Immature natural killer cell (primary cell): Measurements from ENCODE around the gene MAP2K4. TPM values are rescaled to one million over a fixed set of nuclear protein-coding genes. Genes with fewer than 3 reads are reported as not detected.
"Not testable (repeated sequence)": the region's sequence is repeated elsewhere in the genome, so short reads cannot be mapped to it uniquely, and the experiment has no call there.

Source experiments
- DNase-seq, 3 donors: peaks; one replicate each; pipeline ENCODE4 v3.0.0; 2022; ENCODE audit warnings: mixed read lengths in 1 of 3
- H3K27ac Mint-ChIP-seq, 6 donors: one replicate each; pipeline ENCODE4 v1.8.0; 2020; ENCODE audit warnings: mixed read lengths in 6 of 6, mild to moderate bottlenecking in 5 of 6, inconsistent platforms in 4 of 6, moderate library complexity in 3 of 6
- H3K27me3 Mint-ChIP-seq, 3 donors: one replicate each; pipeline ENCODE4 v1.8.0; 2020 to 2021; ENCODE audit warnings: low read depth in 3 of 3, mild to moderate bottlenecking in 3 of 3, mixed read lengths in 3 of 3, moderate library complexity in 3 of 3, inconsistent platforms in 1 of 3
- H3K36me3 Mint-ChIP-seq, 3 donors: one replicate each; pipeline ENCODE4 v1.8.0; 2020; ENCODE audit warnings: mixed read lengths in 3 of 3, inconsistent platforms in 2 of 3, mild to moderate bottlenecking in 2 of 3
- H3K4me1 Mint-ChIP-seq, 2 donors: one replicate each; pipeline ENCODE4 v1.8.0; 2020; ENCODE audit warnings: inconsistent platforms in 2 of 2, mild to moderate bottlenecking in 2 of 2, mixed read lengths in 2 of 2, moderate library complexity in 1 of 2
- H3K4me3 Mint-ChIP-seq, 5 donors: one replicate each; pipeline ENCODE4 v1.8.0; 2020; ENCODE audit warnings: mild to moderate bottlenecking in 5 of 5, mixed read lengths in 5 of 5, inconsistent platforms in 3 of 5, moderate library complexity in 3 of 5
- H3K9me3 Mint-ChIP-seq, 6 donors: one replicate each; pipeline ENCODE4 v1.8.0; 2020; ENCODE audit warnings: mild to moderate bottlenecking in 6 of 6, mixed read lengths in 6 of 6, inconsistent platforms in 4 of 6, moderate library complexity in 3 of 6
- polyA plus RNA-seq, 3 donors: library from polyadenylated mRNA; unstranded; fragments of 300-500 nt; fragmentation: Illumina TruSeq; gene quantifications; one replicate each; pipeline ENCODE4 v1.2.3, GENCODE V29; 2021

Gene MAP2K4
- 10 to 100 TPM; 21.2 to 29.5 (median 26.2) TPM for polyA plus RNA-seq

DNA sequence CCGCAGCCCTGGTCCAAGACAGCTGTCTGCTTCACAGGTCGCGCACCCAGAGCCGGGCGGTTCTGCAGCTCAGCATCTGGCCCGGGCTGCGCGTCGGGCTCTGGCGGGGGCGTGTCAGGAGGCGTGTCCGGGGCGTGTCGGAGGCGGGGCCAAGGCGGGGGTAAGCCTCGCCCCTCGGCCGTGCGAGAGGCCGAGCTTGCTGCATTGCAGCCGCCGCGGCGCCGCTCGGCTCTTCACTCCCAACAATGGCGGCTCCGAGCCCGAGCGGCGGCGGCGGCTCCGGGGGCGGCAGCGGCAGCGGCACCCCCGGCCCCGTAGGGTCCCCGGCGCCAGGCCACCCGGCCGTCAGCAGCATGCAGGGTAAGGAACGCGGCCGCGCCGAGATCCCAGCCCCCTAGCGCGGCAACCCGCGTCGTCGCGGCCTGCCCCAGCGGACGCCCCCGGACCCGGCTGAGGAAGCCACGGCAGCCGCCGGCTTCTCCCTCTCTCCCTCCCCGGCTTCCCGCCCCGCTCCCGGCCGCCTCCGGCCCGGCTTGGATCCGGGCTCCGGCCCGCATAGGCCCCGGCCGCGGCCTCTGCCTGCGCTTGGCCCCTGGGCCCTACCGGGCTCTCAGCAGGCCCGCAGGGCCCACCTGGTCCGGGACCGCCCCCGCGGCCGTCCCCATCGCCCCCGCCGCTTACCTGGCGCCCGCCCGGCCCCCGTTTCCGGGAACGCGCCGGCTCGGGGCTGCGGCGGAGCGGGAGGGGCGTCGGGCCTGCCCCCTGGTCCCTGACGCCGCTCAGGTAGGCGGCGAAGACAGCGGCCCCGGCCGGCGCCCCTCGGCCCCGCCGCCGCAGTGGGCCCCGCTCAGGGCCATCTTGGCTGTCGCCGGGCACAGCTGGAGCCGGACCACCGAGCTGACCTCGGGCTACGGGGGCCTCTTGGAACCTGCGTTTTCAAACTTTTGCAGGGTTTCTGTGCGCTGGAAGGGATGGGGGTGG, at the start of gene MAP2K4:
Gene MAP2K4 (plus strand): TSS at position 236 of the 981 bp plus-strand sequence. CDS start 10 bp downstream, at position 246.
- Mint-ChIP-seq H3K36me3 (no peaks in the 10 kb centered on the region), H3K27ac (peak within 1 kb of the TSS; percentile 66 to 84 (median 72))

DNA sequence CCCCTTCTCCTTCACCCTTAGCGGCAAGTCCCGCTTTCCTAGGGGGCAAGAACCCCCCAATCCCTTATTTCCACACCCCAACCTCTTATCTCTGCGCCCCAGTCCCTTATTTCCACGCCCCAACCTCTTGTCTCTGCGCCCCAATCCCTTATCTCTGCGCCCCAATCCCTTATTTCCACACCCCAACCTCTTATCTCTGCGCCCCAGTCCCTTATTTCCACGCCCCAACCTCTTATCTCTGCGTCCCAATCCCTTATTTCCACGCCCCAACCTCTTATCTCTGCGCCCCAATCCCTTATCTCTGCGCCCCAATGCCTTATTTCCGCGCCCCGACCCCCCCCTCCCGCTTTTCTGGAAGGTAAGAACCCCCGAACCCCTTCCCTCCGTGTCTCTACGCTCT, 47.9 kb upstream of the MAP2K4 start:
- H3K27me3 Mint-ChIP-seq, H3K27ac Mint-ChIP-seq, H3K4me1 Mint-ChIP-seq, DNase-seq, H3K4me3 Mint-ChIP-seq: not testable (repeated sequence)
- Mint-ChIP-seq H3K9me3 (peaks cover 3 to 13% (median 8%) of the 10 kb centered on the region in 6 donors), H3K36me3 (peaks cover 28 to 45% (median 39%) of the 10 kb centered on the region in 3 donors)

More for the DNA sequence above, at the start of gene MAP2K4:
- H3K4me1 Mint-ChIP-seq = peaks cover 32 to 44% of the 10 kb centered on the region in 2 donors
- H3K4me3 Mint-ChIP-seq = peak within 1 kb of the TSS; percentile 77 to 87 (median 83)
- H3K9me3 Mint-ChIP-seq = no peaks in the 10 kb centered on the region
- peak; percentile 93 to 94 (median 93) for DNase-seq
- H3K27me3 Mint-ChIP-seq = peaks cover 2 to 5% (median 2%) of the 10 kb centered on the region in 3 donors

DNA sequence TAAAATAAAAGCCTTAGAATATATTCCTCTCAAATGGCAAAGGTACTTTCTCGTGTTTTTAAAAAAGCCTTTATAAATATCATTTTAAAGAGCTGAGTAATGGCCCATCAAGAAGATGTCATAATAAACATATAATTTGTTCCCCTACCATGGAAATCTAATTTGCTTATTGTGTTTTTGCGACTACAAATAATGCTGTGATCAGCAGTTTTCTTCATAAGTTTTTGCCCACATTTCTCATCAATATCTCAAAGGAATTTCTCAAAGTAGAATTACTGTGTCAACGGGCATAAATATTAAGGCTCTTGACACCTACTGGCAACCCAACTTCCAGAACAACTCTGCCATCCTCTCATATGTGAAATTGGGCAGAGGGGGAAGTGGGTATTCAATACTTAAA, 40.9 kb upstream of the MAP2K4 start:
- no peak for DNase-seq
- Mint-ChIP-seq H3K4me3 (no peak overlapping the region), H3K36me3 (peaks cover 39 to 64% (median 49%) of the 10 kb centered on the region in 3 donors), H3K27ac (no peak overlapping the region), H3K4me1 (peaks cover 0 to 3% of the 10 kb centered on the region in 2 donors), H3K27me3 (no peaks in the 10 kb centered on the region), H3K9me3 (no peaks in the 10 kb centered on the region)

DNA sequence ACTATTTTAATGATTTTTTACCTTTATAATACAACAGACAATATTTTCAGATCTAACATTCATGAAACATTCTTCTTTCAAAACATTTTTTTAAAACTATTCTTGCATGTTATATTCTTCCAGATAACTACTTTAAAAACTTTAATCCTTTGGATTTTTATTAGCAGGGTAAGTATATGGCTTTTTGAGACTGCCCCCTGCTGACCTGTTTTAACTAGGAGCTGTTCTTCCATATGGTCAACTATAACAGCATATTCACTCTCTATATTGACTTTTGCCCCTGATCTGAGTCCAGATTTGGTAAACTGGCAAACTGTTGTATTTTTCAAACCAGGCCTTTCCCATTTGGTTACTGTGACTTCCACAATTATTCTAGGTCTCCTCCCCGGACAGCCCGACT, 39.9 kb upstream of the MAP2K4 start:
- no peak overlapping the region for H3K27ac Mint-ChIP-seq

DNA sequence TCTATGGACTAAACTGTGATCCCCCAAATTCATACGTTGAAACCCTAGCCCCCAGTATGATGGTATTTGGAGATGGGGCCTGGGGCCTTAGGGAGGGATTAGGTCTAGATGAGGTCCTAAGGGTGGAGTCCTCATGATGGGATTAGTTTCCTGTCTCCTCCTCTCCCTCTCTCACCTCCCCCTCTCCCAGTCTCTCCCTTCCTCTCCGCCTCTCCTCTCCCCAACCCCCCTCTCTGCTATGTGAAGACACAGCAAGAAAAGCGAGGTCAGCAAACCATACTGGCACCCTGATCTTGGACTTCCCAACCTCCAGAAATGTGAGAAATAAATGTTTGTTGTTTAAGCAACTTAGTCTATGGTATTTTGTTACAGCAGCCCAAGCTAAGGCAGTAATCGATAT, 38.8 kb upstream of the MAP2K4 start:
- Mint-ChIP-seq H3K36me3 (peaks cover 36 to 68% (median 40%) of the 10 kb centered on the region in 3 donors), H3K27ac (no peak overlapping the region), H3K27me3 (no peaks in the 10 kb centered on the region), H3K4me1 (no peaks in the 10 kb centered on the region), H3K4me3 (no peak overlapping the region), H3K9me3 (no peaks in the 10 kb centered on the region)
- DNase-seq = no peak

More for the DNA sequence above, 39.9 kb upstream of the MAP2K4 start:
- no peak for DNase-seq
- H3K27me3 Mint-ChIP-seq = no peaks in the 10 kb centered on the region
- no peaks in the 10 kb centered on the region for H3K9me3 Mint-ChIP-seq
- no peak overlapping the region for H3K4me3 Mint-ChIP-seq
- peaks cover 39 to 67% (median 47%) of the 10 kb centered on the region in 3 donors for H3K36me3 Mint-ChIP-seq
- peaks cover 0 to 3% of the 10 kb centered on the region in 2 donors for H3K4me1 Mint-ChIP-seq

DNA sequence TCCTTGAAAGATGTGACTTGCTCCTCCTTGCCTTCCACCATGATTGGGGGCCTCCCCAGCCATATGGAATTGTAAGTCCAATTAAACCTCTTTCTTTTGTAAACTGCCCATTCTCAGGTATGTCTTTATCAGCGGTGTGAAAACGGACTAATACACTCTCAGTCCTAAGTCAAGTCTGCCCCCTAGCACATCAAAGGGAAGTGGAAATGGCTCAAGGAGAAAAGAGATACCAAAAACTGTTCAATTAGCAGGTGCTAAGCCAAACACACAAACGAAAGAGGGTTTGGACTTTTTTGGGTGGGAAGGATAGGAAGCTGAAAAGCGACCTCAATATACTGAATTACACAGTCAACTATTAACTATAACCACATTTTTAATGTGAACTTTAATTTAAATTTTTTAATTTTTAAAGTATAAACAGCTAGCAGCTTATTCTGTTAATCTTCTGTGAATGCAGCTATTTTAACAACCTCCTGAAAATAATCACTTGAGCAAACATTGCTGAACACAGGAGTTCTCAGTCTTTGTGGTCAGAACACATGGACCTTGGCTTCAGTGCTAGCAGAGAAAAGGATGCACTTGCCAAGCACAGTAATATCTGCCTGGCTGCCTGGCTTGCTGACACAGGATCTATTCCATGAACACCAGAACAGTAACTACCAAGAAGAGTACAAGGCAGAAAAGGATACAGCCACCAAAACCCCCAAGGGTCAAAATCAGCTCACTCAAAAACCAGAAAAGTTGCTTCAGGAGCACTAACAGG, 34.3 kb upstream of the MAP2K4 start:
- peaks cover 10 to 12% of the 10 kb centered on the region in 2 donors for H3K4me1 Mint-ChIP-seq
- no peak overlapping the region for H3K4me3 Mint-ChIP-seq
- H3K27ac Mint-ChIP-seq = no peak overlapping the region
- H3K9me3 Mint-ChIP-seq = no peaks in the 10 kb centered on the region
- no peaks in the 10 kb centered on the region for H3K27me3 Mint-ChIP-seq
- peaks cover 28 to 74% (median 47%) of the 10 kb centered on the region in 3 donors for H3K36me3 Mint-ChIP-seq
- DNase-seq = no peak

DNA sequence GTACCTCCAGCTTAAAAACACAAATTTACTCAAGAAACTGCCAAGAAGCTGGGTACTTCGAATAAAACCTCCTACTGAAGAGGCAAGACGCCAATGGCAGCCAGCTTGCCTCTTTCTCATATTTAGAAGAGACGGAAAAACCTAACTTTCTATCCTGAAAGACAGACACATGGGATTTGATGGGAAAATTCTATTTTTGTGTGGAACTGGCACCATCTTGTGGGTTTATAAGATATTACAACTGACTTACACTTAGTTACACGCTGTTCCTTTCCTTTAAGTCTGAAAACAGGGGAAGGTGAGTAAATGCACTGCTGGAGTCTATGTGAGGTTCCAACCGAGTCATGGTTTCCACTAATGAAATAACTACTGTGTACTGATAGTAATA, 33.7 kb upstream of the MAP2K4 start:
- H3K36me3 Mint-ChIP-seq = peaks cover 28 to 70% (median 47%) of the 10 kb centered on the region in 3 donors
- H3K4me1 Mint-ChIP-seq = peaks cover 10 to 12% of the 10 kb centered on the region in 2 donors
- H3K27me3 Mint-ChIP-seq = no peaks in the 10 kb centered on the region
- no peak overlapping the region for H3K27ac Mint-ChIP-seq
- H3K4me3 Mint-ChIP-seq = no peak overlapping the region
- DNase-seq = no peak
- no peaks in the 10 kb centered on the region for H3K9me3 Mint-ChIP-seq

DNA sequence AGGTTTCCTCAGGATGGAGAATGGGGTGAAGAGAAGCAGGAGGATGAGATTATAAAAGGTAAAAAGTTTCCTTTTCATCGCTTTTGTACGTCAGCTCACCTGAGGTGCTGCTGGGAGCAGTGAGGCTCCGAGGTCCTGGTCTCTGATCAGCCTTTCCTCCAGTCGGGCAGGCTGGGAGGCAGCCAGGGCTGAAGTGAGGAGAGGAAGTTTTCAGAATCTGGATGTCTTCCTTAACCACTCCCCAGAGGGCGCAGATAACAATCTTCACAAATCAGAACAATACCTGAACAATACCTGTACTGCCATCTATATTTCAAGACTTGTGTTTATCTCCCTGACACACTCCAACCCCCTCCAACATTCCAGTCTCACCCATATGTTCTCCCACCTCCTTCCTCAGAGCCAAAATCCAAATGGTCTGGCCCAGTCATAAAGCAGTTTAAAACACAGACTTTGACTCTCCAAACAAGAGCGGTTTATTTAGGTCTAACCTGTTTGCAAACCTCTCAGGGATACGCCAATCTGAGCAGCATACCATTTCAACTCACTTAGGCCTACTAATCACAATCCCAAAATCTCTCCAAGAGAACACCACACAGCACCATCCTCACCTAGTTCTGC, 30.2 kb upstream of the MAP2K4 start:
- Mint-ChIP-seq H3K27me3 (no peaks in the 10 kb centered on the region), H3K36me3 (peaks cover 19 to 47% (median 28%) of the 10 kb centered on the region in 3 donors), H3K27ac (peak overlapping the region in 1 of 6 donors; percentile 54), H3K9me3 (no peaks in the 10 kb centered on the region), H3K4me3 (no peak overlapping the region), H3K4me1 (peaks cover 13 to 26% of the 10 kb centered on the region in 2 donors)
- DNase-seq = no peak

DNA sequence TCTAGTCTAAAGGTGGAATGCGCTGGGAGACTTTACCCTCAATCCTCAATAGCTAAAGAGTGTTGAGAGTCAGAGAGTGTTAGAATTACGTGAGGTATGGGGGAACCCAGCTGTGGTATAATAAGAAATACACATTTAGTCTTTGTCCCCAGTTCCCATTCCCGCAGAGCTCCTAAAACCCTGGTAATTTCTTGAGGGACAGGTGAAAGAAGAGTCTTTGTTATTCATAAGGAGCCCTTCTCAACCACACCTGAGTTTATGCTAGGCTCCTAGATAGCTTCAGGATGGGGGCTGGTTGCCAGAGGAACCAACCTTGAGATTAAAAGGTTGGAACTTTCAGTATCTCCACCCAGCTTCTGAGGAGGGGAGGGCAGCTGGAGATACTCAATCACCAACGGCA, 29.2 kb upstream of the MAP2K4 start:
- DNase-seq = no peak
- Mint-ChIP-seq H3K36me3 (peaks cover 19 to 40% (median 28%) of the 10 kb centered on the region in 3 donors), H3K4me3 (no peak overlapping the region), H3K27ac (no peak overlapping the region), H3K9me3 (no peaks in the 10 kb centered on the region), H3K4me1 (peaks cover 15 to 36% of the 10 kb centered on the region in 2 donors), H3K27me3 (no peaks in the 10 kb centered on the region)

DNA sequence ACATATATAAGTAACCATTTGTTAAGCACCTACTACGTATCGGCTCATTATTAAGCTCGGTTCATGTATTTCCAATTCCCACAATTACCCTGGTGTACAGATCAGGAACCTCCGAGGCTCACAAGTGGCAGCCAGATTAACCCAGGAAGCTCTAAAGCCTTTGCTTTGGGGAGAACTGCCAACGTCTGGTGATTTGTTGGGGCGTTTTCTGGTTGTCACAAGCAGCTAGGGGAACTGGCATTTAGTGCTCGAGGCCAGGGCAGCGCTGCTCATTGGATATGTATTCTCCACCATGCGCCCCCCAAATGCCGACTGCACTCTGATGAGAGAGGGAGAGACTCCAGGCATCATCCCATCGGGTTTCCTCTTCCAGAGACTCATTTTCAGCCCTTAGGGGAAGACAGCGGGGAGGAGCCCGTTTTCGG, 23.9 kb upstream of the MAP2K4 start:
- no peak for DNase-seq
- Mint-ChIP-seq H3K27me3 (peaks cover 3 to 13% (median 8%) of the 10 kb centered on the region in 3 donors), H3K4me3 (peak overlapping the region; percentile 89 to 97 (median 92)), H3K9me3 (no peaks in the 10 kb centered on the region), H3K27ac (peak overlapping the region; percentile 79 to 97 (median 89)), H3K4me1 (peaks cover 16 to 39% of the 10 kb centered on the region in 2 donors), H3K36me3 (peaks cover 0 to 6% (median 3%) of the 10 kb centered on the region in 3 donors)

DNA sequence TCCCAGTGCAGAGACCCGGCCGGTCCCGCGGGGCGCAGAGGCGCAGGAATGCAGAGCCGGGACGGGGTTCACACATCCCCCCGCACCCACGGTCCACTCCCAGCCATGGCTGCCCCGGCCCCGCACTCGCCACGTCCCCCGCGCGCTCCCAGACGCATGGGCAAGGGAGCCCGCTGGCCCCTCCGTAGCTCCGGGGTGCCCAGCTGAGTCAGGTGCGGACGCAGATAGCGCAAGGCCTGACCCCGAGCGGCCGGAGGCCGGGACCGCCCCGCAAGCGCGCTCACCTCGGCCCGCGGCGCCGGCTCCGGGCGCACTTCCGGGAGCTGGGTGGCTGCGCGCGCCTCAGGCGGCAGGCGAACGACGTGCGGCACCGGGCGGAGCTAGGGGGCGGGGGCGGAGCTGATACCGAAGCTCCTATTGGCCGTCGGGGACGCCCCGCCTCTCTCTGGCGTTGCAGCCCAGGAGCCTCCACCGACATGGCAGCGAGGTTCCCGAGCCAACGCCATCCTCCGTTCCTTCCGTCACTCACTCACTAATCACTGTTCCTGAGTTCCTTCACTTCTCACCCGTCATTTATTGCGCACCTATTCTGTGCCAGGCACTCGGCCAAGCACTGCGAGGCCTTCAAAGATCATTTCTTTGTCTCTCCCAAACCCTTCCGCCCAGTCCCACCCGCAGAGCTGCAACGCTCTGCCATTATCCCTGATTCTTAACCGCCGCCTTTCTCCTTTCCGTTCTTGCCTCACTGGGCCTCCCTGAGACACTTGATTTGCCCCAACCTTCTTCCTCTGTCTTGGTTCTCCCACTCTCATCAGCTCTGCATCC, 23.3 kb upstream of the MAP2K4 start, which contains the start of gene ZNF18:
Gene ZNF18 (minus strand): TSS at position 329 of the 825 bp plus-strand sequence. CDS start 4,646 bp downstream, outside the sequence.
- peak within 1 kb of the TSS; percentile 79 to 97 (median 90) for H3K27ac Mint-ChIP-seq
- peak; percentile 94 to 95 (median 95) for DNase-seq
- no peaks in the 10 kb centered on the region for H3K9me3 Mint-ChIP-seq
- peaks cover 16 to 39% of the 10 kb centered on the region in 2 donors for H3K4me1 Mint-ChIP-seq
- peaks cover 3 to 13% (median 8%) of the 10 kb centered on the region in 3 donors for H3K27me3 Mint-ChIP-seq
- peak within 1 kb of the TSS; percentile 92 to 97 (median 96) for H3K4me3 Mint-ChIP-seq
- H3K36me3 Mint-ChIP-seq = peaks cover 0 to 6% (median 0%) of the 10 kb centered on the region in 3 donors

DNA sequence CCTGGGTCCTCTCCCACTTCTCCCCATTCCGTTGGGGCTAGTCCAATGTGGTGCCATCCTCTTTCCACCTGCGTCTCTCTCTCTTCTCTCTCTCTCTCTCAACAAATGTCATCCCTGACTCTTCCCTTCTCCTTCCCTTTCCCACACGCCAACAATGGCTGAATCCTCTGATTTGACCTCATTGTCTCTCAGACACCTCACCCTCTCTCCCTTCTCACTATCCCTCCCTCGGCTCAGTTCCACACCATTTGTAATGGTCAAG, 22.8 kb upstream of the MAP2K4 start:
- DNase-seq = no peak
- no peaks in the 10 kb centered on the region for H3K9me3 Mint-ChIP-seq
- peaks cover 3 to 13% (median 8%) of the 10 kb centered on the region in 3 donors for H3K27me3 Mint-ChIP-seq
- H3K36me3 Mint-ChIP-seq = peaks cover 0 to 4% (median 0%) of the 10 kb centered on the region in 3 donors
- H3K27ac Mint-ChIP-seq = peak overlapping the region; percentile 79 to 94 (median 90)
- H3K4me3 Mint-ChIP-seq = peak overlapping the region; percentile 92 to 97 (median 96)
- peaks cover 16 to 39% of the 10 kb centered on the region in 2 donors for H3K4me1 Mint-ChIP-seq
